Progenitor cell of endocrine pancreas (in vitro differentiated cells): ENCODE measurements around the gene FAS. TPM values are rescaled to one million over a fixed set of nuclear protein-coding genes. Genes with fewer than 3 reads are reported as not detected.

Experiments used
- DNase-seq: peaks from one replicate; pipeline ENCODE4 v3.0.0; 2021; ENCODE audit warnings: low spot score; ENCODE audit not compliant: unreplicated experiment
- H3K27ac Mint-ChIP-seq: 2 replicates; pipeline ENCODE4 v1.8.0; 2021; ENCODE audit warnings: mild to moderate bottlenecking, moderate library complexity, mixed read lengths
- H3K27me3 Mint-ChIP-seq: 2 replicates; pipeline ENCODE4 v1.8.0; 2021; ENCODE audit warnings: mixed read lengths
- H3K36me3 Mint-ChIP-seq: 2 replicates; pipeline ENCODE4 v1.8.0; 2022; ENCODE audit warnings: mixed read lengths; ENCODE audit not compliant: insufficient read depth
- H3K4me1 Mint-ChIP-seq: 2 replicates; pipeline ENCODE4 v1.8.0; 2021; ENCODE audit warnings: low read depth, mixed read lengths
- H3K4me3 Mint-ChIP-seq: 2 replicates; pipeline ENCODE4 v1.8.0; 2021; ENCODE audit warnings: low read depth, mild to moderate bottlenecking, moderate library complexity, mixed read lengths
- H3K9me3 Mint-ChIP-seq: 2 replicates; pipeline ENCODE4 v1.8.0; 2021; ENCODE audit warnings: low read depth, mixed read lengths
- total RNA-seq: library from RNA; stranded (reverse); gene quantifications from 2 replicates; pipeline ENCODE4 v1.2.1, GENCODE V29; 2021
- TF ChIP-seq, protein P1 (sequence below): fragments of 200-600 bp; sonication (generic); IDR thresholded peaks from one replicate; pipeline ENCODE4 v1.5.0; 2021; ENCODE audit warnings: antibody characterized with exemption, mild to moderate bottlenecking; ENCODE audit not compliant: unreplicated experiment

FAS gene
- total RNA-seq, 1 donor from 2014 or later: 1.9 TPM

DNA sequence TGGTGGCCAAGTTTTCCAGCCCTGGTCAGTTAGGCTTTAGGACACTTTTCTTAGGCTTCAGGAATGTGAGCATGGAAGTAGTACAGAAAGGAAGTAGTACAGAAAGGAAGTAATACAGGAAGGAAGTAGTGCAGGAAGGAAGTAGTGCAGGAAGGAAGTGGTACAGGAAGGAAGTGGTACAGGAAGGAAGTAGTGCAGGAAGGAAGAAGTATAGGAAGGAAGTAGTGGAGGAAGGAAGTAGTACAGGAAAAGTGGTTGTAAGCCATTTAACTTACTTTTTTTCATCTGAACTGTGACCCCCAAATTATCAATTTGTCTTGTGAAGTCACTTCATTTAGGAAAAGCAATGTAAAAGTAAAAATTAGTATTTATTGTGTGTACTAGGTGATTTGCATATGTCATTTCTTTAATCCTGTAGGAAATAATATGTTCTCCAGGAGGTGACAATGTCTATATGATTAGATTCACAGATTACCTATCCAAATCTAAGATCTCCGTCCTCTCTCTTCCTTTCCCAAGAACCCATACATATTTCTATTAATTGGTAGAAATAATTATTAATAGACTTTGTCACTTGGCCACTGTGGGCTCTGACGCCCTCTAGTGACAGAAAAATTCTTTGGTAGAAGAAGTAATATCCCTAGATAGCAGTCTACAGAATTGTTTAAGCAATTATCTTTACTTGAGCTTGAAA, 3.9 kb upstream of the FAS start:
- Mint-ChIP-seq H3K4me1 (peaks cover 11% of the 10 kb centered on the region), H3K9me3 (no peaks in the 10 kb centered on the region), H3K27me3 (peaks cover 40% of the 10 kb centered on the region), H3K4me3 (no peak overlapping the region), H3K36me3 (no peaks in the 10 kb centered on the region), H3K27ac (no peak overlapping the region)
- TF ChIP-seq, protein P1, sequence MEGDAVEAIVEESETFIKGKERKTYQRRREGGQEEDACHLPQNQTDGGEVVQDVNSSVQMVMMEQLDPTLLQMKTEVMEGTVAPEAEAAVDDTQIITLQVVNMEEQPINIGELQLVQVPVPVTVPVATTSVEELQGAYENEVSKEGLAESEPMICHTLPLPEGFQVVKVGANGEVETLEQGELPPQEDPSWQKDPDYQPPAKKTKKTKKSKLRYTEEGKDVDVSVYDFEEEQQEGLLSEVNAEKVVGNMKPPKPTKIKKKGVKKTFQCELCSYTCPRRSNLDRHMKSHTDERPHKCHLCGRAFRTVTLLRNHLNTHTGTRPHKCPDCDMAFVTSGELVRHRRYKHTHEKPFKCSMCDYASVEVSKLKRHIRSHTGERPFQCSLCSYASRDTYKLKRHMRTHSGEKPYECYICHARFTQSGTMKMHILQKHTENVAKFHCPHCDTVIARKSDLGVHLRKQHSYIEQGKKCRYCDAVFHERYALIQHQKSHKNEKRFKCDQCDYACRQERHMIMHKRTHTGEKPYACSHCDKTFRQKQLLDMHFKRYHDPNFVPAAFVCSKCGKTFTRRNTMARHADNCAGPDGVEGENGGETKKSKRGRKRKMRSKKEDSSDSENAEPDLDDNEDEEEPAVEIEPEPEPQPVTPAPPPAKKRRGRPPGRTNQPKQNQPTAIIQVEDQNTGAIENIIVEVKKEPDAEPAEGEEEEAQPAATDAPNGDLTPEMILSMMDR: peak; percentile 82
- no peak for DNase-seq

DNA sequence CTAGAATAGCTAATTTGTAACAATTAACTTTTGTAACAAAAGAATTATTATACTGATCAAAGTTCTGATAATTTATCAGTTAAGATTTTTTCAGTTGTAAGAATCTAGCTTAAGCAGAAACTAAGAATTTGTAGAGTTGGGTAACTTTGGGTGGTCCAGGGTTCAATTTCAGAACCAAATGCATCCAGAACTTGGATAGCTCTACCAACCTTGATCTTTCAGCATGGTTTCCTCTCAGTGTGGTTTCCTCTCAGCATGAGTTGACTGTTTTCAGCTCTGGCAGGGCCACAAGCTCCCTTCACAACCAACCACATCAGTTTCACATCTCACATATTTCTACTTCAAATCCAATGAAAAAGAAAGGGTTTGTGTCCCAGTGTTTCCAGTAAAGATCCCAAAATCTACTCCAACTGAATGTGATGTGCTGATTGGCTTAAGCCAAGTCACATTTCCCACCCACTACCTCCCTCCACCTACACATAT, 3.3 kb upstream of the FAS start:
- no peak for DNase-seq
- no peaks in the 10 kb centered on the region for H3K9me3 Mint-ChIP-seq
- TF ChIP-seq, protein P1: no peak
- peaks cover 11% of the 10 kb centered on the region for H3K4me1 Mint-ChIP-seq
- peaks cover 46% of the 10 kb centered on the region for H3K27me3 Mint-ChIP-seq
- H3K4me3 Mint-ChIP-seq: no peak overlapping the region
- H3K36me3 Mint-ChIP-seq: no peaks in the 10 kb centered on the region
- H3K27ac Mint-ChIP-seq: no peak overlapping the region

DNA sequence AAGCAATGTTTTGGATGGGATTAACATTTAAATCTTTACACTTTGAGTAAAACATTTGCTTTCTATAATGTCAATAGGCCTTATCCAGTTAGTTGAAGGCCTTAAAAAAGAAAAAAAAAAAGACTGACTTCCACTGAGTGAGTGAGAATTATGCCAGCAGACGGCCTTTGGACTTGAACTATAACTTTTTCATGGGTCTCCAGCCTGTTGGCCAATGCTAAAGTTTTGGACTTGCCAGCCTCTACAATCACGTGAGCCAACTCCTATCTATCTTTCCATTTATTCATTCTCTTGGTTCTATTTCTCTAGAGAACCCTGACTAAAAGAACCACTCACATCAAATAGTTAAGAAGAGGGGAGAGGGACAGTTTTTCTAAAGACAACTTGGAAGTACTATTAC, 2.8 kb upstream of the FAS start:
- TF ChIP-seq, protein P1: no peak
- H3K36me3 Mint-ChIP-seq: no peaks in the 10 kb centered on the region
- no peak for DNase-seq
- H3K27me3 Mint-ChIP-seq: peaks cover 50% of the 10 kb centered on the region
- no peak overlapping the region for H3K27ac Mint-ChIP-seq
- no peak overlapping the region for H3K4me3 Mint-ChIP-seq
- peaks cover 11% of the 10 kb centered on the region for H3K4me1 Mint-ChIP-seq
- no peaks in the 10 kb centered on the region for H3K9me3 Mint-ChIP-seq

DNA sequence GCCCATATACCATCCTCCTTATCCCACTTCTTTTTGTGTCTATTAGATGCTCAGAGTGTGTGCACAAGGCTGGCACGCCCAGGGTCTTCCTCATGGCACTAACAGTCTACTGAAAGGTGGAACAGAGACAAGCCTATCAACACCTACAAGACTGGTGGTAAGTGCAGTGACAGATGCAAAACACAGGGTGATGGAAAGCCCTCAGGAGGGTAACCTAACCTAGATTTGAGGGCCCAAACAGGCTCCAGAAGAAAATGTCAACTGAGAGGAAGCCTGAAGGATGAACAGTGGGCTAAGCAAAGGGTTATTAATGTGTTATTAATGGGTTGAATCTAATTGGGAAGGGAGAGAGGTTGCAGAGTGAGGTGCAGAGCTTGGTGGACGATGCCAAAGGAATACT, 1.2 kb upstream of the FAS start:
- peaks cover 5% of the 10 kb centered on the region for H3K4me1 Mint-ChIP-seq
- DNase-seq: no peak
- no peaks in the 10 kb centered on the region for H3K9me3 Mint-ChIP-seq
- peaks cover 58% of the 10 kb centered on the region for H3K27me3 Mint-ChIP-seq
- peak overlapping the region; percentile 54 for H3K4me3 Mint-ChIP-seq
- no peaks in the 10 kb centered on the region for H3K36me3 Mint-ChIP-seq
- no peak overlapping the region for H3K27ac Mint-ChIP-seq
- TF ChIP-seq, protein P1: no peak

DNA sequence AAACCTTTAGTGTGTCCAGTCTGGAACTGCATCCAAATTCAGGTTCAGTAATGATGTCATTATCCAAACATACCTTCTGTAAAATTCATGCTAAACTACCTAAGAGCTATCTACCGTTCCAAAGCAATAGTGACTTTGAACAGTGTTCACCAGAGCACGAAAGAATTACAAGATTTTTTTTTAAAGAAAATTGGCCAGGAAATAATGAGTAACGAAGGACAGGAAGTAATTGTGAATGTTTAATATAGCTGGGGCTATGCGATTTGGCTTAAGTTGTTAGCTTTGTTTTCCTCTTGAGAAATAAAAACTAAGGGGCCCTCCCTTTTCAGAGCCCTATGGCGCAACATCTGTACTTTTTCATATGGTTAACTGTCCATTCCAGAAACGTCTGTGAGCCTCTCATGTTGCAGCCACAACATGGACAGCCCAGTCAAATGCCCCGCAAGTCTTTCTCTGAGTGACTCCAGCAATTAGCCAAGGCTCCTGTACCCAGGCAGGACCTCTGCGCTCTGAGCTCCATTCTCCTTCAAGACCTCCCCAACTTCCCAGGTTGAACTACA, 694 bp upstream of the FAS start:
- Mint-ChIP-seq H3K27me3 (peaks cover 58% of the 10 kb centered on the region), H3K4me1 (peaks cover 5% of the 10 kb centered on the region), H3K9me3 (no peaks in the 10 kb centered on the region), H3K4me3 (peak overlapping the region; percentile 89), H3K36me3 (no peaks in the 10 kb centered on the region), H3K27ac (peak overlapping the region; percentile 63)
- TF ChIP-seq, protein P1: no peak
- DNase-seq: no peak
